NB4 (cell line): ENCODE data around the gene TWSG1.

Experiments used
- CTCF ChIP-seq: IDR thresholded peaks from one replicate; pipeline ENCODE4 v1.5.1; 2012; ENCODE audit warnings: low read depth, low read length
- MAX ChIP-seq: IDR thresholded peaks from 2 replicates; pipeline ENCODE4 v1.6.1; 2011; ENCODE audit warnings: low read depth, low read length
- MYC ChIP-seq: IDR thresholded peaks from 2 replicates; pipeline ENCODE4 v1.6.1; 2011; ENCODE audit warnings: low read depth, low read length
- POLR2A ChIP-seq: IDR thresholded peaks from 2 replicates; pipeline ENCODE4 v1.6.1; 2011; ENCODE audit warnings: mild to moderate bottlenecking; ENCODE audit not compliant: insufficient read length; ENCODE audit errors: extremely low read depth

- no peak for TF ChIP-seq CTCF
- no peak for TF ChIP-seq MYC
- no peak for TF ChIP-seq MAX
- no peak for TF ChIP-seq POLR2A
These were observed 103.1 kb downstream of the TWSG1 start for GRCh38 chr18:9437672-9438071.
